ENCODE measurements around the gene PCTP.

DNA sequence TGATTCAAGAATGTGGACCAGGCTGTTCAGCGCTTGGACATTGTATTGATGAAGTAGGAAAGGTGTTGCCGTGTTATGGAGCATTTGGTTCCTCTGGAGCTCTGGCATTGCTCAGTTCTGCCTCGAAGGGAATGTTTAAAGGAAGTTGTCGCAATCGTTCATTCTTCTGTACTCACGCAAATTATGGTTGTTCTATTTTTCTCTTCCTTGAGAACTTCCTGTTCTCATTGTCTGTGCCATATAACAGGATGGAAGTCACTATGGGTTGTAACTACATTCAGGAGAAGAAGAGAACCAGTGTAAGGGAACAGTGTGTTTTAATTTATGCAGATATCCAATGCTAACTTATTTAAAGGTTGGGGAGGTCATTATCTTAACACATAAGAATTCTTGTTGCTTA, 13.0 kb downstream of the PCTP start:
- TF ChIP-seq, protein P1, sequence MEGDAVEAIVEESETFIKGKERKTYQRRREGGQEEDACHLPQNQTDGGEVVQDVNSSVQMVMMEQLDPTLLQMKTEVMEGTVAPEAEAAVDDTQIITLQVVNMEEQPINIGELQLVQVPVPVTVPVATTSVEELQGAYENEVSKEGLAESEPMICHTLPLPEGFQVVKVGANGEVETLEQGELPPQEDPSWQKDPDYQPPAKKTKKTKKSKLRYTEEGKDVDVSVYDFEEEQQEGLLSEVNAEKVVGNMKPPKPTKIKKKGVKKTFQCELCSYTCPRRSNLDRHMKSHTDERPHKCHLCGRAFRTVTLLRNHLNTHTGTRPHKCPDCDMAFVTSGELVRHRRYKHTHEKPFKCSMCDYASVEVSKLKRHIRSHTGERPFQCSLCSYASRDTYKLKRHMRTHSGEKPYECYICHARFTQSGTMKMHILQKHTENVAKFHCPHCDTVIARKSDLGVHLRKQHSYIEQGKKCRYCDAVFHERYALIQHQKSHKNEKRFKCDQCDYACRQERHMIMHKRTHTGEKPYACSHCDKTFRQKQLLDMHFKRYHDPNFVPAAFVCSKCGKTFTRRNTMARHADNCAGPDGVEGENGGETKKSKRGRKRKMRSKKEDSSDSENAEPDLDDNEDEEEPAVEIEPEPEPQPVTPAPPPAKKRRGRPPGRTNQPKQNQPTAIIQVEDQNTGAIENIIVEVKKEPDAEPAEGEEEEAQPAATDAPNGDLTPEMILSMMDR (IDR thresholded peaks at IDR 0.05; ENCODE audit: low read length): no peak
- TF ChIP-seq EZH2 (IDR thresholded peaks at IDR 0.05; ENCODE audit: borderline replicate concordance, low read length): no peak

Data from OCI-LY1 (cell line).